PC-9 (cell line): ENCODE measurements around the gene HK3. TPM values are rescaled to one million over a fixed set of nuclear protein-coding genes. Genes with fewer than 3 reads are reported as not detected.

Experiments used
- BruUV-seq: library from RNA; stranded (reverse); fragments of 400-500 nt; replicated peaks from 2 replicates; lab custom pipeline; 2021; lab: Mats Ljungman, UMichigan
- CTCF ChIA-PET: fragments of 300-600 bp; sonication (Branson Sonifier 250); formaldehyde crosslinking; loops from one replicate; lab custom pipeline; 2022; ENCODE audit warnings: antibody characterized with exemption; lab: Charles Lee
- POLR2A ChIA-PET: fragments of 300-600 bp; sonication (Branson Sonifier 250); formaldehyde crosslinking; loops from one replicate; lab custom pipeline; 2022; ENCODE audit warnings: antibody characterized with exemption; ENCODE audit not compliant: unreplicated experiment; lab: Charles Lee
- DNase-seq, 2 experiments: peaks; one replicate each; pipeline versions ENCODE4 v3.0.0 to v3.0.0-alpha.2; 2015 to 2022; ENCODE audit warnings: mixed read lengths in 1 of 2
- H2AFZ ChIP-seq: fragments of 200-600 bp; sonication (generic); 2 replicates; pipeline ENCODE4 v1.8.1; 2017; ENCODE audit warnings: antibody characterized with exemption
- H3F3A ChIP-seq: fragments of 200-600 bp; sonication (generic); 2 replicates; pipeline ENCODE4 v1.8.1; 2017; ENCODE audit warnings: antibody characterized with exemption, mild to moderate bottlenecking, low read depth; ENCODE audit not compliant: insufficient read depth
- H3K27ac ChIP-seq: fragments of 200-600 bp; sonication (generic); 2 replicates; pipeline ENCODE4 v1.6.1; 2016; ENCODE audit warnings: mixed run types
- H3K27me3 ChIP-seq: fragments of 200-600 bp; sonication (generic); 2 replicates; pipeline ENCODE4 v1.6.1; 2016; ENCODE audit warnings: low read depth, mixed run types; ENCODE audit not compliant: insufficient read depth
- H3K36me3 ChIP-seq: fragments of 200-600 bp; sonication (generic); 2 replicates; pipeline ENCODE4 v1.6.1; 2016; ENCODE audit warnings: low read depth, mixed run types
- H3K4me1 ChIP-seq: fragments of 200-600 bp; sonication (generic); replicated peaks from 2 replicates; pipeline ENCODE4 v1.6.1; 2016; ENCODE audit warnings: mixed run types; ENCODE audit not compliant: insufficient read depth
- H3K4me2 ChIP-seq: fragments of 200-600 bp; sonication (generic); 2 replicates; pipeline ENCODE4 v1.6.1; 2017; ENCODE audit warnings: mixed run types
- H3K4me3 ChIP-seq: fragments of 200-600 bp; sonication (generic); 2 replicates; pipeline ENCODE4 v1.6.1; 2016; ENCODE audit warnings: mixed run types
- H3K79me2 ChIP-seq: fragments of 200-600 bp; sonication (generic); 2 replicates; pipeline ENCODE4 v1.6.1; 2017; ENCODE audit warnings: low read depth, mixed run types
- H3K9me2 ChIP-seq: fragments of 200-600 bp; sonication (generic); 2 replicates; pipeline ENCODE4 v1.8.1; 2017; ENCODE audit warnings: mild to moderate bottlenecking; ENCODE audit not compliant: insufficient read depth
- H3K9me3 ChIP-seq: fragments of 200-600 bp; sonication (generic); 2 replicates; pipeline ENCODE4 v1.8.1; 2016; ENCODE audit warnings: low read depth; ENCODE audit not compliant: insufficient read depth
- H4K20me1 ChIP-seq: fragments of 200-600 bp; sonication (generic); 2 replicates; pipeline ENCODE4 v1.8.1; 2017; ENCODE audit not compliant: insufficient read depth
- EZH2 ChIP-seq: fragments of 200-600 bp; sonication (generic); IDR thresholded peaks from 2 replicates; pipeline ENCODE4 v1.8.0; 2017; ENCODE audit warnings: antibody characterized with exemption, low read depth
- intact Hi-C: fragments of 100-400 bp; cut with micrococcal nuclease; formaldehyde crosslinking; loops from one replicate; pipeline ENCODE4 v1.10.0; 2022; ENCODE audit not compliant: unreplicated experiment
- total RNA-seq: library from RNA; stranded (reverse); gene quantifications from 2 replicates; pipeline ENCODE4 v1.2.3, GENCODE V29; 2021
- TF ChIP-seq, protein P1 (sequence below): fragments of 200-600 bp; sonication (generic); conservative IDR thresholded peaks from 2 replicates; pipeline ENCODE4 v1.6.1; 2017; ENCODE audit warnings: mixed run types, antibody characterized with exemption, mild to moderate bottlenecking, moderate library complexity

The HK3 gene
- total RNA-seq, 1 experiment from 2014 or later, result not detected

DNA sequence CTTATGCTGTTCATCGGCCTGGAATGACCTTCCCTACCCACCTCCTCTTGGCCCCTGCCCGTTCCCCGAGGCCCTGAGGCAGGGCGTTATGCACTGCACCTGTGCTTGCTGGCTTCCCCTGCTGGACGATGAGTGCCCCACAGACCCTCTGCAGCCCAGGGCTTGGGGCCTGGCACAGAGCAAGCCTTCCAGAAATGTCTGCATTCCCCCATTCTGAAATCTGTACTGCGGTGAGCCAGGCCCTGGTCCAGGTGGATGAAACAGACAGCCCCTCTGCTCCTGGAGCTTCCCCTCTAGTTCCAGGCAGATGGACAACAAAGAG, 53.8 kb downstream of the HK3 start:
- no peaks in the 10 kb centered on the region for H3K79me2 ChIP-seq
- H3F3A ChIP-seq, result peaks cover 16% of the 10 kb centered on the region; the same call in 1 of the 2 replicates
- H2AFZ ChIP-seq, result peak overlapping the region; percentile 67
- H3K4me1 ChIP-seq, result peaks cover 27% of the 10 kb centered on the region
- no TSS peak for BruUV-seq
- H3K9me2 ChIP-seq, result no peaks in the 10 kb centered on the region
- ChIA-PET POLR2A (no interaction called here), CTCF (no interaction called here)
- H3K4me2 ChIP-seq, result peak overlapping the region; percentile 73
- H4K20me1 ChIP-seq, result no peaks in the 10 kb centered on the region
- no peak for DNase-seq
- peak overlapping the region; percentile 27; the same call in 1 of the 2 replicates for H3K4me3 ChIP-seq
- intact Hi-C loops, result loop anchor here (2.0 kb wide), 1 partner anchor 23 kb away; no protein-coding TSS in a partner anchor
- H3K9me3 ChIP-seq, result no peaks in the 10 kb centered on the region
- peak overlapping the region; percentile 72 for H3K27ac ChIP-seq
- H3K27me3 ChIP-seq, result no peaks in the 10 kb centered on the region
- TF ChIP-seq, protein P1, sequence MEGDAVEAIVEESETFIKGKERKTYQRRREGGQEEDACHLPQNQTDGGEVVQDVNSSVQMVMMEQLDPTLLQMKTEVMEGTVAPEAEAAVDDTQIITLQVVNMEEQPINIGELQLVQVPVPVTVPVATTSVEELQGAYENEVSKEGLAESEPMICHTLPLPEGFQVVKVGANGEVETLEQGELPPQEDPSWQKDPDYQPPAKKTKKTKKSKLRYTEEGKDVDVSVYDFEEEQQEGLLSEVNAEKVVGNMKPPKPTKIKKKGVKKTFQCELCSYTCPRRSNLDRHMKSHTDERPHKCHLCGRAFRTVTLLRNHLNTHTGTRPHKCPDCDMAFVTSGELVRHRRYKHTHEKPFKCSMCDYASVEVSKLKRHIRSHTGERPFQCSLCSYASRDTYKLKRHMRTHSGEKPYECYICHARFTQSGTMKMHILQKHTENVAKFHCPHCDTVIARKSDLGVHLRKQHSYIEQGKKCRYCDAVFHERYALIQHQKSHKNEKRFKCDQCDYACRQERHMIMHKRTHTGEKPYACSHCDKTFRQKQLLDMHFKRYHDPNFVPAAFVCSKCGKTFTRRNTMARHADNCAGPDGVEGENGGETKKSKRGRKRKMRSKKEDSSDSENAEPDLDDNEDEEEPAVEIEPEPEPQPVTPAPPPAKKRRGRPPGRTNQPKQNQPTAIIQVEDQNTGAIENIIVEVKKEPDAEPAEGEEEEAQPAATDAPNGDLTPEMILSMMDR, result no peak; the same call in 1 of the 2 replicates
- no peak for TF ChIP-seq EZH2
- H3K36me3 ChIP-seq, result no peaks in the 10 kb centered on the region

DNA sequence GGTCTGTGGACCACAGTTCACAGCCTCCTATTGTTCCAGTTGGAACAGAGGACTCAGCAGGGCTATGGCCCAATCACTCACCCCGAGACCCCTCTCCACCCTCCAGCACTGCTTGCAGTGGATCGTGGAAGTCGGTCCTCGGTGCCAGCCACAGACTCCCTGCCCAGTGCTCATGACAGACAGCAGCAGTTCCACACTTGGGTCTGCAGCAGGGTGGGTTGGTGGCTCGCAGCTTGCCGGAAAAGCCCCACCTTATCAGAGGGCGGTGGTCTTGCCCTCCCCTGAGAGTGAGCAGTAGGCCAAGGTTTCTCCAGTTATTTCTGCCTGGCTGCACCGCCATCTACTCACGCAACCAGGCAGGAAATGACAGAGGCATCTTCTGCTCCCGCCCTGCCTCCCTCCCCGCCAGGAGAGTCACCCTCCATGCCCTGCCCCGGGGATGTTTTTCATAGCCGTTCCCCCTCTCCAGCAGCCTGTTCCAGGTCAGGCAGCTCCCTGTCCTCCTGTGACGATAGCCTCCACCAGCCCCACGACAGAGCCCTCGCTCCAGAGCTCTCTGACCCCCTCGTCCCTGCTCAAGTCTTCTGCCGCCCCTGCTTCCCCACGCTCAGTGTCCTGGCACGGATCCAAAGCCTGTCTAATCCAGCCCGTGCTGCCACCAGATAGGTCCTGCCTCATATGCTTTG, 54.3 kb downstream of the HK3 start:
- no peaks in the 10 kb centered on the region for H3K36me3 ChIP-seq
- ChIA-PET CTCF (no interaction called here), POLR2A (interaction anchor here (0.6 kb wide), 1 partner anchor 130 kb away, joined by 6 read pairs; no protein-coding TSS in a partner anchor)
- peak overlapping the region; percentile 27; the same call in 1 of the 2 replicates for H3K4me3 ChIP-seq
- peaks cover 16% of the 10 kb centered on the region; the same call in 1 of the 2 replicates for H3F3A ChIP-seq
- H3K9me2 ChIP-seq, result no peaks in the 10 kb centered on the region
- DNase-seq, result peak; percentile 75 to 85
- H3K9me3 ChIP-seq, result no peaks in the 10 kb centered on the region
- peaks cover 27% of the 10 kb centered on the region for H3K4me1 ChIP-seq
- intact Hi-C loops, result loop anchor here (2.0 kb wide), 1 partner anchor 22 kb away; no protein-coding TSS in a partner anchor
- no peaks in the 10 kb centered on the region for H3K79me2 ChIP-seq
- no peaks in the 10 kb centered on the region for H4K20me1 ChIP-seq
- peak overlapping the region; percentile 72 for H3K27ac ChIP-seq
- H3K4me2 ChIP-seq, result peak overlapping the region; percentile 73
- BruUV-seq, result no TSS peak
- TF ChIP-seq, protein P1, result no peak
- no peak for TF ChIP-seq EZH2
- H3K27me3 ChIP-seq, result no peaks in the 10 kb centered on the region
- peak overlapping the region; percentile 67 for H2AFZ ChIP-seq

DNA sequence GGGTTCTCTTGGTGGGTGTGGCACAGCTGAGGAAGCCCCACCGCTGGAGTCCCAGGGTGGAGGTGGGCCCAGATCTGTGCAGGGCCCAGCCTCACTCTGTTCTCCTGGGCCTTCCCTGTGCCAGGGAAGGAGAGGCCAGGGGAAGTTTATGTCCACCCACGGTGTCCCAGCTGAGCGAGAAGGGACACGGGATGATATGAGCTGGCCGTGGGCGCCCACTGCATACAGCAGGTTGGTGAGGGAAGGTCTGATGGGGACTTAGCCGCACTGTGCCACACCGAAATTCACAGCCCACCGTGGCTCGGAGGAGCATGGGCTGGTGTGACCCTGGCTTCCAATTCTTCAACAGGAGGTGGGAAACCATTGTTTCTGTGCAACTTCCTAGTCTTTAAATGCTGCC, 54.9 kb downstream of the HK3 start:
- Histone ChIP-seq H2AFZ (no peak overlapping the region), H3K27ac (peak overlapping the region; percentile 72)
- no TSS peak for BruUV-seq

More for the DNA sequence above, 54.9 kb downstream of the HK3 start:
- Histone ChIP-seq H3K4me3 (no peak overlapping the region), H3K79me2 (no peaks in the 10 kb centered on the region), H3K36me3 (no peaks in the 10 kb centered on the region), H3K4me2 (peak overlapping the region; percentile 73), H3K9me2 (no peaks in the 10 kb centered on the region), H3F3A (peaks cover 16% of the 10 kb centered on the region; the same call in 1 of the 2 replicates), H3K27me3 (no peaks in the 10 kb centered on the region), H3K9me3 (no peaks in the 10 kb centered on the region), H3K4me1 (peaks cover 27% of the 10 kb centered on the region), H4K20me1 (no peaks in the 10 kb centered on the region)
- TF ChIP-seq, protein P1, result no peak
- TF ChIP-seq EZH2, result no peak
- CTCF ChIA-PET, result no interaction called here
- POLR2A ChIA-PET, result interaction anchor here (0.6 kb wide), 1 partner anchor 130 kb away, joined by 6 read pairs; no protein-coding TSS in a partner anchor
- intact Hi-C loops, result loop anchor here (2.0 kb wide), 1 partner anchor 21 kb away; no protein-coding TSS in a partner anchor
- DNase-seq, result no peak
